H9 (cell line): Measurements from ENCODE around the gene CIB4. TPM values are rescaled to one million over a fixed set of nuclear protein-coding genes. Genes with fewer than 3 reads are reported as not detected.

Experiments used
- DNase-seq: peaks from one replicate; pipeline ENCODE4 v3.0.0-alpha.2; 2017
- H2AFZ ChIP-seq: one replicate; pipeline ENCODE4 v1.6.1; 2013; ENCODE audit warnings: mild to moderate bottlenecking, low read length, control low read depth, moderate library complexity
- H2AK5ac ChIP-seq: 2 replicates; pipeline ENCODE4 v1.6.1; 2013; ENCODE audit warnings: low read length, control low read depth, mixed read lengths; ENCODE audit not compliant: insufficient read length
- H2BK120ac ChIP-seq: one replicate; pipeline ENCODE4 v1.6.1; 2013; ENCODE audit warnings: low read depth, mild to moderate bottlenecking, low read length, control low read depth, inconsistent platforms; ENCODE audit not compliant: poor library complexity, severe bottlenecking
- H2BK12ac ChIP-seq: 2 replicates; pipeline ENCODE4 v1.6.1; 2013; ENCODE audit warnings: low read length, control low read depth, mixed read lengths, low read depth; ENCODE audit not compliant: insufficient read length
- H2BK15ac ChIP-seq: 2 replicates; pipeline ENCODE4 v1.6.1; 2013; ENCODE audit warnings: low read depth, low read length, control low read depth
- H2BK20ac ChIP-seq: one replicate; pipeline ENCODE4 v1.6.1; 2013; ENCODE audit warnings: low read depth, mild to moderate bottlenecking, low read length, control low read depth, inconsistent platforms; ENCODE audit not compliant: poor library complexity, severe bottlenecking
- H2BK5ac ChIP-seq: 2 replicates; pipeline ENCODE4 v1.6.1; 2013; ENCODE audit warnings: low read length, control low read depth, mixed read lengths; ENCODE audit not compliant: insufficient read length
- H3K14ac ChIP-seq: 2 replicates; pipeline ENCODE4 v1.6.1; 2013; ENCODE audit warnings: low read length, control low read depth; ENCODE audit not compliant: insufficient read depth
- H3K18ac ChIP-seq: 2 replicates; pipeline ENCODE4 v1.6.1; 2013; ENCODE audit warnings: low read depth, mild to moderate bottlenecking, mixed read lengths, low read length, control low read depth; ENCODE audit not compliant: insufficient read length
- H3K23ac ChIP-seq: 2 replicates; pipeline ENCODE4 v1.6.1; 2013; ENCODE audit warnings: low read length, control low read depth, mixed read lengths, low read depth; ENCODE audit not compliant: insufficient read length
- H3K23me2 ChIP-seq: 2 replicates; pipeline ENCODE4 v1.6.1; 2013; ENCODE audit warnings: low read depth, mild to moderate bottlenecking, mixed read lengths, low read length, control low read depth; ENCODE audit not compliant: insufficient read length, poor library complexity, severe bottlenecking
- H3K27ac ChIP-seq: 2 replicates; pipeline ENCODE4 v1.5.1; 2013; ENCODE audit warnings: low read length, control low read depth, mixed read lengths, low read depth; ENCODE audit not compliant: insufficient read length
- H3K27me3 ChIP-seq: 2 replicates; pipeline ENCODE4 v1.6.1; 2013; ENCODE audit warnings: low read length, control low read depth, inconsistent platforms; ENCODE audit not compliant: insufficient read depth
- H3K4ac ChIP-seq: 2 replicates; pipeline ENCODE4 v1.6.1; 2013; ENCODE audit warnings: low read depth, mild to moderate bottlenecking, control low read depth, inconsistent platforms, low read length, moderate library complexity
- H3K4me1 ChIP-seq: 2 replicates; pipeline ENCODE4 v1.6.1; 2013; ENCODE audit warnings: low read length, control low read depth, inconsistent platforms; ENCODE audit not compliant: insufficient read depth
- H3K4me2 ChIP-seq: 2 replicates; pipeline ENCODE4 v1.6.1; 2013; ENCODE audit warnings: low read length, control low read depth, mixed read lengths; ENCODE audit not compliant: insufficient read length, insufficient read depth
- H3K56ac ChIP-seq: 2 replicates; pipeline ENCODE4 v1.6.1; 2013; ENCODE audit warnings: low read depth, mild to moderate bottlenecking, mixed read lengths, low read length, control low read depth; ENCODE audit not compliant: insufficient read length
- H3K79me1 ChIP-seq: 2 replicates; pipeline ENCODE4 v1.6.1; 2013; ENCODE audit warnings: low read depth, mild to moderate bottlenecking, moderate library complexity, low read length, control low read depth, inconsistent platforms; ENCODE audit not compliant: insufficient read depth, poor library complexity, severe bottlenecking
- H3K79me2 ChIP-seq: 2 replicates; pipeline ENCODE4 v1.6.1; 2013; ENCODE audit warnings: low read length, control low read depth, inconsistent platforms; ENCODE audit not compliant: insufficient read depth
- H3K9ac ChIP-seq: 2 replicates; pipeline ENCODE4 v1.6.1; 2013; ENCODE audit warnings: low read length, control low read depth, mixed read lengths; ENCODE audit not compliant: insufficient read length; ENCODE audit errors: extremely low read depth
- H3K9me3 ChIP-seq: one replicate; pipeline ENCODE4 v1.6.1; 2013; ENCODE audit warnings: low read depth, low read length, inconsistent platforms; ENCODE audit not compliant: control insufficient read depth
- H3T11ph ChIP-seq: one replicate; pipeline ENCODE4 v1.6.1; 2013; ENCODE audit warnings: mild to moderate bottlenecking, low read length, control low read depth, inconsistent platforms
- H4K20me1 ChIP-seq: one replicate; pipeline ENCODE4 v1.6.1; 2013; ENCODE audit not compliant: control insufficient read depth, insufficient read length, insufficient read depth
- H4K5ac ChIP-seq: 2 replicates; pipeline ENCODE4 v1.6.1; 2013; ENCODE audit warnings: low read depth, mild to moderate bottlenecking, mixed read lengths, low read length, control low read depth; ENCODE audit not compliant: insufficient read length
- H4K8ac ChIP-seq: replicated peaks from 2 replicates; pipeline ENCODE4 v1.6.1; 2013; ENCODE audit warnings: low read length, control low read depth, mixed read lengths, low read depth; ENCODE audit not compliant: insufficient read length
- H4K91ac ChIP-seq: 2 replicates; pipeline ENCODE4 v1.6.1; 2013; ENCODE audit warnings: low read depth, mild to moderate bottlenecking, moderate library complexity, mixed read lengths, low read length, control low read depth; ENCODE audit not compliant: insufficient read length
- H3K27ac Mint-ChIP-seq, 3 experiments: 2 replicates in 2 of 3; 3 replicates in 1 of 3; pipeline ENCODE4 v1.8.0; 2020 to 2021; ENCODE audit warnings: mixed read lengths in 3 of 3, mild to moderate bottlenecking in 1 of 3, moderate library complexity in 1 of 3
- H3K27me3 Mint-ChIP-seq: 2 replicates; pipeline ENCODE4 v1.8.0; 2021; ENCODE audit warnings: low read depth, mild to moderate bottlenecking, moderate library complexity, mixed read lengths
- H3K36me3 Mint-ChIP-seq, 3 experiments: 2 replicates in 2 of 3; 3 replicates in 1 of 3; pipeline ENCODE4 v1.8.0; 2020 to 2021; ENCODE audit warnings: low read depth in 3 of 3, mixed read lengths in 3 of 3; ENCODE audit not compliant: insufficient read depth in 1 of 3
- H3K4me1 Mint-ChIP-seq, 2 experiments: 2 replicates each; pipeline ENCODE4 v1.8.0; 2020; ENCODE audit warnings: mixed read lengths in 2 of 2
- H3K4me3 Mint-ChIP-seq, 2 experiments: 2 replicates in 1 of 2; 3 replicates in 1 of 2; pipeline ENCODE4 v1.8.0; 2020 to 2021; ENCODE audit warnings: mild to moderate bottlenecking in 2 of 2, mixed read lengths in 2 of 2, moderate library complexity in 1 of 2
- H3K9me3 Mint-ChIP-seq, 2 experiments: 2 replicates in 1 of 2; 3 replicates in 1 of 2; pipeline ENCODE4 v1.8.0; 2020; ENCODE audit warnings: mild to moderate bottlenecking in 2 of 2, mixed read lengths in 2 of 2, moderate library complexity in 1 of 2
- WGBS: extraction: QIAGEN DNeasy Blood & Tissue Kit; methylation state at CpG from one replicate; pipeline ENCODE4 v1.1.7; 2013; ENCODE audit warnings: missing lambda C conversion rate, low lambda C conversion rate, mixed read lengths; ENCODE audit not compliant: insufficient read length; ENCODE audit errors: extremely low coverage; 5-methylcytosine and 5-hydroxymethylcytosine counted together
- total RNA-seq: library from RNA; stranded (reverse); gene quantifications from 2 replicates; pipeline ENCODE4 v1.2.1, GENCODE V29; 2021
- TF ChIP-seq, protein P1 (sequence below): fragments of 200-600 bp; sonication (generic); conservative IDR thresholded peaks from 3 replicates; pipeline ENCODE4 v1.8.0; 2021; ENCODE audit warnings: antibody characterized with exemption, mild to moderate bottlenecking

CIB4 gene
- total RNA-seq, 1 experiment from 2014 or later: not detected

GRCh38 chr2:26609205-26609631, 31.9 kb downstream of the CIB4 start:
- peaks cover 17 to 36% of the 10 kb centered on the region in 2 experiments for H3K4me1 Mint-ChIP-seq
- Histone ChIP-seq H3K14ac (no peak overlapping the region; the same call in 1 of the 2 replicates), H3K23ac (no peak overlapping the region), H4K20me1 (no peaks in the 10 kb centered on the region), H3K27me3 (no peaks in the 10 kb centered on the region), H3K27ac (no peak overlapping the region), H2BK12ac (no peak overlapping the region), H2BK5ac (no peak overlapping the region), H3K9ac (no peak overlapping the region), H4K8ac (no peak overlapping the region), H3K4ac (no peak overlapping the region), H3K18ac (no peak overlapping the region), H2BK15ac (no peak overlapping the region), H3K9me3 (no peaks in the 10 kb centered on the region), H2AFZ (no peak overlapping the region), H3T11ph (no peak overlapping the region), H2BK20ac (no peak overlapping the region), H4K91ac (no peak overlapping the region), H2BK120ac (no peak overlapping the region), H3K79me2 (no peaks in the 10 kb centered on the region), H3K4me1 (no peaks in the 10 kb centered on the region), H4K5ac (no peak overlapping the region), H2AK5ac (no peak overlapping the region), H3K79me1 (no peaks in the 10 kb centered on the region), H3K4me2 (no peak overlapping the region), H3K56ac (no peak overlapping the region), H3K23me2 (no peaks in the 10 kb centered on the region)
- TF ChIP-seq, protein P1, sequence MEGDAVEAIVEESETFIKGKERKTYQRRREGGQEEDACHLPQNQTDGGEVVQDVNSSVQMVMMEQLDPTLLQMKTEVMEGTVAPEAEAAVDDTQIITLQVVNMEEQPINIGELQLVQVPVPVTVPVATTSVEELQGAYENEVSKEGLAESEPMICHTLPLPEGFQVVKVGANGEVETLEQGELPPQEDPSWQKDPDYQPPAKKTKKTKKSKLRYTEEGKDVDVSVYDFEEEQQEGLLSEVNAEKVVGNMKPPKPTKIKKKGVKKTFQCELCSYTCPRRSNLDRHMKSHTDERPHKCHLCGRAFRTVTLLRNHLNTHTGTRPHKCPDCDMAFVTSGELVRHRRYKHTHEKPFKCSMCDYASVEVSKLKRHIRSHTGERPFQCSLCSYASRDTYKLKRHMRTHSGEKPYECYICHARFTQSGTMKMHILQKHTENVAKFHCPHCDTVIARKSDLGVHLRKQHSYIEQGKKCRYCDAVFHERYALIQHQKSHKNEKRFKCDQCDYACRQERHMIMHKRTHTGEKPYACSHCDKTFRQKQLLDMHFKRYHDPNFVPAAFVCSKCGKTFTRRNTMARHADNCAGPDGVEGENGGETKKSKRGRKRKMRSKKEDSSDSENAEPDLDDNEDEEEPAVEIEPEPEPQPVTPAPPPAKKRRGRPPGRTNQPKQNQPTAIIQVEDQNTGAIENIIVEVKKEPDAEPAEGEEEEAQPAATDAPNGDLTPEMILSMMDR: no peak
- peak; percentile 22 for DNase-seq
- H3K27ac Mint-ChIP-seq: no peak overlapping the region
- WGBS: no CpG with 5 or more reads among the region's 7 CpGs
- H3K36me3 Mint-ChIP-seq: no peaks in the 10 kb centered on the region
- H3K27me3 Mint-ChIP-seq: peaks cover 31% of the 10 kb centered on the region
- H3K4me3 Mint-ChIP-seq: no peak overlapping the region
- H3K9me3 Mint-ChIP-seq: no peaks in the 10 kb centered on the region
